RWPE2 (cell line): Measurements from ENCODE around the gene SMARCA5.

Source experiments
- ATAC-seq: fragments of 200-7000 bp; cut with Tn5 transposase; 3 replicates; pipeline ENCODE4 v1.9.1; 2021; ENCODE audit warnings: low read depth
- DNase-seq: peaks from one replicate; pipeline ENCODE4 v3.0.0-alpha.2; 2020; ENCODE audit warnings: low spot score
- H3K27ac ChIP-seq: fragments of 450-650 bp; 2 replicates; pipeline ENCODE4 v1.5.1; 2017; ENCODE audit warnings: mild to moderate bottlenecking; ENCODE audit not compliant: poor library complexity, severe bottlenecking
- H3K27me3 ChIP-seq: fragments of 250-450 bp; sonication (Bioruptor Pico); 2 replicates; pipeline ENCODE4 v1.5.1; 2021; ENCODE audit warnings: mild to moderate bottlenecking, moderate library complexity; ENCODE audit not compliant: insufficient read depth, poor library complexity, severe bottlenecking
- H3K36me3 ChIP-seq: fragments of 250-450 bp; sonication (Bioruptor Pico); 2 replicates; pipeline ENCODE4 v1.5.1; 2020; ENCODE audit warnings: low read depth, mild to moderate bottlenecking, moderate library complexity
- H3K4me1 ChIP-seq: fragments of 250-450 bp; sonication (Bioruptor Pico); 2 replicates; pipeline ENCODE4 v1.5.1; 2021; ENCODE audit warnings: mild to moderate bottlenecking, moderate library complexity; ENCODE audit not compliant: insufficient read depth, poor library complexity, severe bottlenecking
- H3K4me3 ChIP-seq: fragments of 250-450 bp; sonication (Bioruptor Pico); 2 replicates; pipeline ENCODE4 v1.5.1; 2021; ENCODE audit warnings: mild to moderate bottlenecking, moderate library complexity; ENCODE audit not compliant: severe bottlenecking
- H3K9me3 ChIP-seq: fragments of 250-450 bp; sonication (Bioruptor Pico); 2 replicates; pipeline ENCODE4 v1.5.1; 2021; ENCODE audit warnings: mild to moderate bottlenecking, moderate library complexity; ENCODE audit not compliant: severe bottlenecking
- TF ChIP-seq, protein P1 (sequence below): fragments of 450-650 bp; IDR thresholded peaks from one replicate; pipeline ENCODE4 v1.5.1; 2017; ENCODE audit warnings: mild to moderate bottlenecking, moderate library complexity; ENCODE audit not compliant: poor library complexity, severe bottlenecking

Gene SMARCA5

DNA sequence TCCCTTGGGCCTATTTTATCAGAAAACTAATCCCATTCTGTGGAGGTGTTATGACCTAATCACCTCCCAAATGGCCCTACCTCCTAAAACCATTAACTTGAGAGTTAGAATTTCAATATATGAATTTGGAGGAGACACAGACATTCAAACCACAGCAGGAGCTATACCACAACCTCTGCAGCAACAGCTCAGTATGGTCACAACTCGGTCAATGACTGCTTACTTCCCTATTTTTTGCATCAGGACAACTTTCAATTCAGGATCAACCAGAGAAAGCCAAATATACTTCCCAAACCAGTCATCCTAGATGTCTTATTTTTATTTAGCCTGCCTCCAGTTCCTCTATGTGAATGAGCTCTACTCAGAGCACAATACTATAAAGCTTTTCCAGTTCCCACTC lies 11.3 kb upstream of the SMARCA5 start:
- no peak overlapping the region for H3K4me3 ChIP-seq
- H3K27ac ChIP-seq = no peak overlapping the region
- no peaks in the 10 kb centered on the region for H3K9me3 ChIP-seq
- DNase-seq (no peak), ATAC-seq (no peak)
- H3K36me3 ChIP-seq = no peaks in the 10 kb centered on the region
- H3K4me1 ChIP-seq = no peaks in the 10 kb centered on the region
- no peaks in the 10 kb centered on the region for H3K27me3 ChIP-seq
- TF ChIP-seq, protein P1, sequence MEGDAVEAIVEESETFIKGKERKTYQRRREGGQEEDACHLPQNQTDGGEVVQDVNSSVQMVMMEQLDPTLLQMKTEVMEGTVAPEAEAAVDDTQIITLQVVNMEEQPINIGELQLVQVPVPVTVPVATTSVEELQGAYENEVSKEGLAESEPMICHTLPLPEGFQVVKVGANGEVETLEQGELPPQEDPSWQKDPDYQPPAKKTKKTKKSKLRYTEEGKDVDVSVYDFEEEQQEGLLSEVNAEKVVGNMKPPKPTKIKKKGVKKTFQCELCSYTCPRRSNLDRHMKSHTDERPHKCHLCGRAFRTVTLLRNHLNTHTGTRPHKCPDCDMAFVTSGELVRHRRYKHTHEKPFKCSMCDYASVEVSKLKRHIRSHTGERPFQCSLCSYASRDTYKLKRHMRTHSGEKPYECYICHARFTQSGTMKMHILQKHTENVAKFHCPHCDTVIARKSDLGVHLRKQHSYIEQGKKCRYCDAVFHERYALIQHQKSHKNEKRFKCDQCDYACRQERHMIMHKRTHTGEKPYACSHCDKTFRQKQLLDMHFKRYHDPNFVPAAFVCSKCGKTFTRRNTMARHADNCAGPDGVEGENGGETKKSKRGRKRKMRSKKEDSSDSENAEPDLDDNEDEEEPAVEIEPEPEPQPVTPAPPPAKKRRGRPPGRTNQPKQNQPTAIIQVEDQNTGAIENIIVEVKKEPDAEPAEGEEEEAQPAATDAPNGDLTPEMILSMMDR = no peak

DNA sequence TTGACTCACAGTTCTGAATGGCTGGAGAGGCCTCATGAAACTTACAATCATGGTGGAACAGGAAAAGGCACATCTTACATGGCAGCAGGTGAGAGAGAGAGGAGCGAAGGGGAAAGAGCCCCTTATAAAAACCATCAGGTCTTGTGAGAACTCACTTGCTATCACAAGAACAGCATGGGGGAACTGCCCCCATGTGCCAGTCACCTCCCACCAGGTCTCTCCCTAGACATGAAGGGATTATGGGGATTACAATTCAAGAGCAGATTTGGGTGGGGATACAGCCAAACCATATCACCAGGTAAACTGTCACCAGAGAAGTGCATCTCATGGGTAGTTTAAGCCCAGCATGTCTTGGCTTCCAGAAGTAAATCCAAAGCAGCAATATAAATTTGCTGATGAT lies 7.5 kb upstream of the SMARCA5 start:
- H3K36me3 ChIP-seq = no peaks in the 10 kb centered on the region
- H3K4me1 ChIP-seq = no peaks in the 10 kb centered on the region
- H3K9me3 ChIP-seq = no peaks in the 10 kb centered on the region
- TF ChIP-seq, protein P1 = no peak
- H3K27ac ChIP-seq = no peak overlapping the region
- no peaks in the 10 kb centered on the region for H3K27me3 ChIP-seq
- no peak overlapping the region for H3K4me3 ChIP-seq
- no peak for DNase-seq
- no peak for ATAC-seq

DNA sequence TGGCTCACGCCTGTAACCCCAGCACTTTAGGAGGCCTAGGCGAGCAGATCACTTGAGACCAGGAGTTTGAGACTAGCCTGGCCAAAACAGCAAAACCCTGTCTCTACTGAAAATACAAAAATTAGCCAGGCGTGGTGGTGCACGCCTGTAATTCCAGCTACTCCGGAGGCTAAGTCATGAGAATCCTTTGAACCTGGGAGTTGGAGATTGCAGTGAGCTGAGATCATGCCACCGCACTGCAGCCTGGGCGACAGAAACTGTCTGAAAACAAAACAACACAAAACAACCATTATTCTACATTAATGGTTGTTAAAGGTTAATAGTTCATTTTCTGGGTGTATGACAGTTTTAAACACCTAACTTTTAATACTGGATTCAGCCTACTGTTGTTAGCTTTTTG lies 1.6 kb upstream of the SMARCA5 start:
- DNase-seq = no peak
- H3K4me3 ChIP-seq = no peak overlapping the region
- no peaks in the 10 kb centered on the region for H3K9me3 ChIP-seq
- H3K27ac ChIP-seq = no peak overlapping the region
- ATAC-seq = no peak
- TF ChIP-seq, protein P1 = no peak
- H3K27me3 ChIP-seq = no peaks in the 10 kb centered on the region
- H3K36me3 ChIP-seq = peaks cover 9% of the 10 kb centered on the region
- H3K4me1 ChIP-seq = peaks cover 15% of the 10 kb centered on the region

DNA sequence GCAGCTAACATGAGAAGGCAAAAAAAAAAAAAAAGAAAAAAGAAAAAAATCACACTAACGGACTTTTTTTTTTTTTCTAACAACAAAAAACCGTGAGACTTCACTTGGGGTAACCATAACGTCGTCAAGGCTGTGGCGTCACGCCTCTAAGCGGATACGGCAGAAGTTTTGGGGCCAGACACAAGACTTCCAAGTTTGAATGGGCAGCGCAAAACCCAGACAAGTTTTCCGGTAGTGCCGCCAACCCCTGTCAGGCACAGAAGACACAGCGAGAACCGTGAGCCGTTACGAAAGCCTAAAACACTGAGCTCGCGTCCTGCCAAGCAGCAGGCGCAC lies 556 bp upstream of the SMARCA5 start:
- Histone ChIP-seq H3K9me3 (no peaks in the 10 kb centered on the region), H3K4me3 (peak overlapping the region; percentile 89)
- peak; percentile 21 for ATAC-seq

DNA sequence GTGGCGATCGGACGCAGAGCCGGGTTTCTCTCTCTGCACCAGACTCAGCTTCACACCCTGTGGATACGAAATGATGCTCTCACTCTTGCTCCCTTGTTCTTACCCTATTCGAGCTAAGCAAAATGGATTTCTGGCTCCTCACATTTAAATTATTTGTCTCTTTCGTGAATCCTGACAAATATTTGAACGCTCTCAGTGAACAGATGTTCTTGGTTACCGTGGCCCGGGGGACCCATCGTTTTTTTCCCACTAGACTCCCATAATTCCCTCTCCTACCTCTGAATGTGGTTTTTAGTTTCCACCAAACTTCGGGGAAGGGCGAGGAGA lies 630 bp downstream of the SMARCA5 start:
- TF ChIP-seq, protein P1 = no peak
- no peak for DNase-seq

More for the DNA sequence above, 556 bp upstream of the SMARCA5 start:
- H3K4me1 ChIP-seq = peaks cover 19% of the 10 kb centered on the region
- TF ChIP-seq, protein P1 = no peak
- H3K27me3 ChIP-seq = no peaks in the 10 kb centered on the region
- DNase-seq = no peak
- peak overlapping the region; percentile 87 for H3K27ac ChIP-seq
- H3K36me3 ChIP-seq = peaks cover 19% of the 10 kb centered on the region

More for the DNA sequence above, 630 bp downstream of the SMARCA5 start:
- peaks cover 19% of the 10 kb centered on the region for H3K4me1 ChIP-seq
- H3K4me3 ChIP-seq = peak overlapping the region; percentile 89
- peak overlapping the region; percentile 87 for H3K27ac ChIP-seq
- peaks cover 31% of the 10 kb centered on the region for H3K36me3 ChIP-seq
- no peak for ATAC-seq
- no peaks in the 10 kb centered on the region for H3K27me3 ChIP-seq
- no peaks in the 10 kb centered on the region for H3K9me3 ChIP-seq
